Activated CD4-positive, alpha-beta T cell treated with anti-CD3 and anti-CD28 coated beads for 1 hour (primary cell): ENCODE measurements around the gene CPSF3.
A peak's percentile ranks its signal among the peaks of the same experiment; 100 is the strongest.

ENCODE experiments used
- DNase-seq: peaks from one replicate; pipeline ENCODE4 v3.0.0-alpha.2; 2020

The CPSF3 gene

GRCh38 chr2:9423100-9423921, at the start of gene CPSF3, which contains the start of gene ITGB1BP1:
Gene CPSF3 (plus strand): TSS chr2:9423654. CDS start chr2:9423774, 120 bp downstream.
Gene ITGB1BP1 (minus strand): TSS chr2:9423528. CDS start chr2:9418697, 4,831 bp downstream.
- DNase-seq: peak; percentile 93

- DNase-seq: no peak
Observed at GRCh38 chr2:9374071-9374730, 49.3 kb upstream of the CPSF3 start.

GRCh38 chr2:9375857-9376428, 47.5 kb upstream of the CPSF3 start:
- no peak for DNase-seq

- no peak for DNase-seq
Observed at GRCh38 chr2:9377461-9378097, 45.9 kb upstream of the CPSF3 start.

- DNase-seq: no peak
Observed at GRCh38 chr2:9378433-9379390, 44.7 kb upstream of the CPSF3 start.

- DNase-seq: no peak
Observed at GRCh38 chr2:9379391-9379755, 44.1 kb upstream of the CPSF3 start.

GRCh38 chr2:9380702-9381628, 42.5 kb upstream of the CPSF3 start:
- DNase-seq: no peak

GRCh38 chr2:9382604-9383235, 40.7 kb upstream of the CPSF3 start:
- DNase-seq: no peak

- no peak for DNase-seq
Observed at GRCh38 chr2:9384521-9384920, 38.9 kb upstream of the CPSF3 start.

GRCh38 chr2:9385841-9386240, 37.6 kb upstream of the CPSF3 start:
- no peak for DNase-seq

- no peak for DNase-seq
Observed at GRCh38 chr2:9388199-9388681, 35.2 kb upstream of the CPSF3 start.

- no peak for DNase-seq
Observed at GRCh38 chr2:9388950-9389911, 34.2 kb upstream of the CPSF3 start.

GRCh38 chr2:9390151-9390850, 33.2 kb upstream of the CPSF3 start:
- no peak for DNase-seq

GRCh38 chr2:9390991-9391390, 32.5 kb upstream of the CPSF3 start:
- no peak for DNase-seq

GRCh38 chr2:9391961-9392720, 31.3 kb upstream of the CPSF3 start:
- DNase-seq: no peak

GRCh38 chr2:9392898-9393765, 30.3 kb upstream of the CPSF3 start:
- DNase-seq: no peak

GRCh38 chr2:9394816-9395215, 28.6 kb upstream of the CPSF3 start:
- DNase-seq: no peak
